SK-N-MC (cell line): ENCODE measurements around the gene MYD88.
"Not testable (repeated sequence)": the region's sequence is repeated elsewhere in the genome, so short reads cannot be mapped to it uniquely, and the experiment has no call there.

ENCODE experiments used
- DNase-seq: peaks from one replicate; pipeline ENCODE4 v3.0.0-alpha.2; 2011; ENCODE audit warnings: low read depth, low spot score
- H3K27ac ChIP-seq: fragments of 200-600 bp; sonication (generic); 2 replicates; pipeline ENCODE4 v1.5.1; 2016; ENCODE audit warnings: mixed run types
- H3K36me3 ChIP-seq: fragments of 200-600 bp; sonication (generic); 2 replicates; pipeline ENCODE4 v1.6.1; 2017; ENCODE audit warnings: antibody characterized with exemption, low read length, mixed read lengths; ENCODE audit not compliant: insufficient read depth
- H3K4me3 ChIP-seq: fragments of 200-600 bp; sonication (generic); 2 replicates; pipeline ENCODE4 v1.5.1; 2016
- H3K9ac ChIP-seq: fragments of 200-600 bp; sonication (generic); 2 replicates; pipeline ENCODE4 v1.8.0; 2017; ENCODE audit warnings: mixed run types, mixed read lengths; ENCODE audit not compliant: insufficient read length
- H3K9me3 ChIP-seq: fragments of 200-600 bp; sonication (generic); 2 replicates; pipeline ENCODE4 v1.6.1; 2017; ENCODE audit warnings: low read depth, mild to moderate bottlenecking, antibody characterized with exemption, low read length, moderate library complexity, mixed read lengths
- EZH2 ChIP-seq: fragments of 200-600 bp; sonication (generic); IDR thresholded peaks from one replicate; pipeline ENCODE4 v1.6.1; 2017; ENCODE audit warnings: antibody characterized with exemption
- FOXP2 ChIP-seq: optimal IDR thresholded peaks from 2 replicates; pipeline ENCODE3; 2011; ENCODE audit warnings: mild to moderate bottlenecking, moderate library complexity; ENCODE audit not compliant: insufficient read depth; ENCODE audit errors: extremely low read length, control extremely low read depth
- POLR2AphosphoS5 ChIP-seq: IDR thresholded peaks from 2 replicates; pipeline ENCODE4 v1.6.1; 2012; ENCODE audit warnings: mild to moderate bottlenecking, low read depth, low read length, borderline replicate concordance

MYD88 gene

DNA sequence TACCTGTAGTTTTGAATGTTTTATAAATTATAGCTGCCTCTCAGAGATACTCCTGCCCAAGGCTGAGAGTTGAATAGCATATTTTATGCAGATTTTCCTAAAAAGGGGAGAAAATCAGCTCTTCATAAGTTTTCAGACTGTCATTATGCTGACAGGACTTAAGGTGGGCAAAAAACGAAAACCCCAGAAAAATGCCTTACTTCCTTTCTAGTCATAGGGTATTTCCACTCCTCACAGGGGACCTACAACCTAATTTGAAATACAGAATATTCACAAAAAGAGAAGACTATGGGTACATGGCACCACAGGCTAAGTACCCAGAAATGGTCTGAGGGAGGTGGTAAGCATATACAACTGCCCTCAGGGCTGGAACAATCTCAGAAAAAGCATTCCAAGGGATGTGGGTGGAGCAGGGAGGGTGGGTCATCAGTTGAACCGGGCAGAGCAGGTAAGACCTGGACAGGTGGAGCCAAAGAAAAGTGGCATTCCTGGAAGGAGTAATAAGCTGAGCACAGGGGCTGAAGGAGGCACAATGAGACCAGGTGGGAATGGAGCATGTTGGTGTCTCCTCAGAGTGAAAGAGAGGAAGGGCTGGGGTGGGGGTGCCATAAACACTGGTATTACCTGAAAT lies 16.3 kb downstream of the MYD88 start:
- no peak for DNase-seq
- H3K9ac ChIP-seq, result no peak overlapping the region
- H3K36me3 ChIP-seq, result no peaks in the 10 kb centered on the region
- TF ChIP-seq FOXP2 (no peak), EZH2 (no peak), POLR2AphosphoS5 (no peak)
- H3K27ac ChIP-seq, result no peak overlapping the region
- H3K9me3 ChIP-seq, result no peaks in the 10 kb centered on the region
- no peak overlapping the region for H3K4me3 ChIP-seq

DNA sequence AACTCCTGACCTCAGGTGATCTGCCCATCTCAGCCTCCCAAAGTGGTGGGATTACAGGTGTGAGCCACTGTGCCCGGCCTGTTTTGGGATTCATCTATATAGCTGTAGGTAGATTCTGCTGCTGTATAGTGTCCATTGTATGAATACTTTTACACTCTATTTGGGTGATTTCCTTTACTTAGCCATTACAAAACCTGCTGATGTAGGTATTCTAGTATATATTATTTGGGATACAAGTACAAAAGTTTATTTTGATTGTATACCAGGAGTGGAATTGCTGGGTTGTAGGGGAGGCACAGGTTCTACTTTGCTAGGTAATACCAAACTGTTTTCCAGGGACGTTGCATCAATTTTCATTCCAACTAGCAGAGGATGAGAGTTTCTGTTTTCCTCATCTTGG lies 17.4 kb downstream of the MYD88 start:
- DNase-seq, result no peak
- TF ChIP-seq EZH2, result no peak
- no peak for TF ChIP-seq POLR2AphosphoS5
- TF ChIP-seq FOXP2, result no peak
- no peaks in the 10 kb centered on the region for H3K36me3 ChIP-seq
- no peaks in the 10 kb centered on the region for H3K9me3 ChIP-seq
- H3K27ac ChIP-seq, result no peak overlapping the region
- no peak overlapping the region for H3K9ac ChIP-seq
- H3K4me3 ChIP-seq, result no peak overlapping the region

DNA sequence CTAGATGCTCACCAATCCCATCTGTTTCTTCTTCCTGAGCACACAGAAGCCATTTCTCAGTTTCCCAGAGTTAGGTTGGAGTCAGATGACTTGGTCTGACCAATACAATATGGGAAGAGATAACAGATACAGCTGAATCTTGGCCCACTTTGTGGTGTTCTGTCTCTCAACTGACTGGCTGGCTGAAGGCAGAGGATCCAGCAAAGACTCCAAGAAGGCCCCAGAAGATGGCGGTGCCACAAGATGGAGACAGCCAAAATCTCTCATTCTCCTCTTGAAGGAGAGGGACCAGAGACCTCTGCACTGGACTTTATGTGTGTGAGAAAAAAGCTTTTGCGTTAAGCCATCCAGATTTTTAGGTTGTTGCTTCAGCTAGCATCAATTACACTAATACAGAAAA lies 18.7 kb downstream of the MYD88 start:
- DNase-seq, result no peak
- TF ChIP-seq FOXP2 (no peak), POLR2AphosphoS5 (no peak), EZH2 (no peak)
- Histone ChIP-seq H3K4me3 (no peak overlapping the region), H3K27ac (no peak overlapping the region), H3K9ac (no peak overlapping the region), H3K36me3 (no peaks in the 10 kb centered on the region), H3K9me3 (no peaks in the 10 kb centered on the region)

DNA sequence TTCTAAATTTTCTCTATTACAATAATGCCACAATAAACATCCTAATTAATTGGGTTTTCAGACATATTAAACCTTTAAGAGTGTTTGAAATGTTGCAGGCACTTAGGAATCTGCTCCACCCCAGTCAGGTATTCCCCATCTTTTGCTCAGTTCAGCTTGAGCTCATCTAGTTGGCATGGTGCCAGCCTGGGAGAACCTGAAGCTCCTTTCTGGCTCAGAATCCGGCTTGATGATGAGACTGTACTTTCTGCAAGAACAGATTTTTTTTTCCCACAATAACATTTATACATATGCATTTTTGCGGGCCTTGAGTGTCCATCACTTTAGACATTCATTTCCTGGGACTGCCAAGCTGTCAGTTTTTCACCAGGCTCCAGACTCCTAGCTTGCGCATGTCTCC lies 19.1 kb downstream of the MYD88 start:
- no peak for DNase-seq

DNA sequence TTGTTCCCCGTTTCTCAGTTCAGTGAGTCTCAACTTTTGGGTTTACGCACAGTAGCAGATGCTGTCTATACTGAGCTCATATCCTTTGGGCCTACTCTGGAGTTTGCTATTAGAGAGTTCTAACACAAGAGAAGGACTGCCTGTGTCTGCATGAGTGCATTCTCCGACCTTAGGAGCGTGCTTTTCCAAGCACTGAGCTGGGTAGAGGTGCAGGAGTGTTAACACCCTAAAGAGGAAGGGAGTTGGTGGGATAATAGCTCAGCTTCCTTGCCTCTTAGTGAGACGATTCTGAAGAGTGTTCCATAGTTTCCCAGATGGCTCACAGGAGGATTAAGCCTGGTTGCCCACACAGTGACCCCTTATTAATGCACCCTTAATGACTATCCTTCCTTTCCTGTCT lies 20.0 kb downstream of the MYD88 start:
- H3K9me3 ChIP-seq, result no peaks in the 10 kb centered on the region
- no peaks in the 10 kb centered on the region for H3K36me3 ChIP-seq
- no peak for TF ChIP-seq POLR2AphosphoS5
- no peak for TF ChIP-seq FOXP2
- TF ChIP-seq EZH2, result no peak
- DNase-seq, result no peak
- no peak overlapping the region for H3K9ac ChIP-seq
- H3K4me3 ChIP-seq, result no peak overlapping the region
- H3K27ac ChIP-seq, result no peak overlapping the region

More for the DNA sequence above, 19.1 kb downstream of the MYD88 start:
- TF ChIP-seq EZH2 (no peak), FOXP2 (no peak), POLR2AphosphoS5 (no peak)
- H3K9me3 ChIP-seq, result no peaks in the 10 kb centered on the region
- H3K36me3 ChIP-seq, result no peaks in the 10 kb centered on the region
- H3K9ac ChIP-seq, result no peak overlapping the region
- no peak overlapping the region for H3K4me3 ChIP-seq
- H3K27ac ChIP-seq, result no peak overlapping the region

DNA sequence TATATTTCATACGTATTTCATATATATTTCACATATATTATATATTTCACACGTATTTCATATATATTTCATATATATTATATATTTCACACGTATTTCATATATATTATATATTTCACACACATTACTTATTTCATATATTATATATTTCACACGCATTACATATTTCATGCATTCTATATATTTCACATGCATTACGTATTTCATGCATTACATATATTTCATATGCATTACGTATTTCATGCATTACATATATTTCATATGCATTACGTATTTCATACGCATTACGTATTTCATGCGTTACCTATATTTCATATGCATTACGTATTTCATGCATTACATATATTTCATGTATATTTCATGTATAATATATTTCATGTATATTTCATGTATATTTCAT lies 22.2 kb downstream of the MYD88 start:
- H3K4me3 ChIP-seq, H3K36me3 ChIP-seq, H3K27ac ChIP-seq, DNase-seq, H3K9ac ChIP-seq, H3K9me3 ChIP-seq: not testable (repeated sequence)

DNA sequence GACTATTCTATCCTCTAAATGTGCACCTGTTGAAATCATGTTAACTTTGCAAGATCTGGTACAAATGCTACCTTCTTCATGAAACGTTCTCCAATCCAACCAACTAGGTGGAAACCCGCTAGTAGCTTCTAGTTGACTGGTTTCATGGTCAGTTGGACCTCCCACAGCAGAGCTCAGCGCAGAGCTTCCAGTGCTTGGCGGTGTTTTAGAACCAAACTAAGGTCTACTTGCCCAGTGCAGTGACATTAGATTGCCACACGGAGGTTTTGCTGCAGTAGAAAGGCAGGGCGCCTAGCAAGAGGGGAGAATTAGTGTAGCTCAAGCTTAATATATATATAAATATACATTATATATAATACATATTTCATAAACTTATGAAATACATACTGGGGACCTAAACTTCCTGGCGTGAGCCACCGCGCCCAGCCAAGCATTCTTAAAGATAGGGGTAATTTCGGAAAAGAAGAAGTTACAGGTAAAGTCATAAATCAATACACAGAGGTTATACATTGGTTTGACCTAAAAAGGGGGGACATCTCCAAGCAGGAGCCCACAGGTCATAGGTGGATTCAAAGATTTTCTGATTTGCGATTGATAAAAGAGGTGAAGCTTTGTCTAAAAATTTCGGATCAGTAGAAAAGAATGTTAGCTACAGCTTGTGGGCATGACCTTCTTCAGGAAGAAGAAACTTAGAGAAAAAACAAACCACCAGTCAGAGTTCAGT lies 24.8 kb downstream of the MYD88 start:
- Histone ChIP-seq H3K36me3 (no peaks in the 10 kb centered on the region), H3K27ac (no peak overlapping the region), H3K4me3 (no peak overlapping the region), H3K9ac (no peak overlapping the region), H3K9me3 (no peaks in the 10 kb centered on the region)
- no peak for DNase-seq
- TF ChIP-seq EZH2, result no peak
- no peak for TF ChIP-seq POLR2AphosphoS5
- TF ChIP-seq FOXP2, result no peak

DNA sequence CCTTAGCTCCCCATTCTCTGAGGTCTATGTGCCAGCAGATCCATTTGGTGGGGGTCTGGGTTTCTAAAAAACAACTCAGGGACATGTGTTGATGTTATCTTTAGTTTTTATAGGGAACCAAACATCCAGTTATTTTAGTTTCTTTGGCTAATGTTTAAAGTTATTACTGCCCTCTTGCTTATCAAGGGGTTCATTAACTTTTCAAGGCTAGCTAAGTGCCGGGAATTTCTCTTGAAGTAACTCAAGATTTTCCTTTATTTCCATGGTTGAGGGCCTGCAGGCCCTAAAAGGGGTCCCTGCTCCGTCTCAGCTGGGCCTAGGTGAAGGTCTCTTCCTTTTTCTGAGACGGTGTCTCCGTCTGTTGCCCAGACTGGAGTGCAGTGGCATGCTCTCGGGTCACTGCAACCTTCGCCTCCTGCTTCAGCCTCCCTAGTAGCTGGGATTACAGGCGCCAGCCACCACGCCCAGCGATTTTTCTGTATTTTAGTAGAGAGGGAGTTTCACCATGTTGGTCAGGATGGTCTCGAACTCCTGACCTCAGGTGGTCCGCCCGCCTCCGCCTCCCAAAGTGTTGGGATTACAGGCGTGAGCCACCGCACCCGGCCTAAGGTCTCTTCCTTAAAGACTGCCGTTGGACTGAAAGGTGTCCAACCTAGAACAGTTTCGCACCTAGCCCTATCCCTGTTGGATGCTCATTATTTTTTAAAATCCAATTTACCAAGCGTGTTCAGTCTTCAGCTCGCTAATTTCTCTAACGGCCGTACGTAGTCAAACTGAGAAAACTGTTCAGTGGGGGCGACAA lies 25.6 kb downstream of the MYD88 start:
- no peaks in the 10 kb centered on the region for H3K9me3 ChIP-seq
- no peaks in the 10 kb centered on the region for H3K36me3 ChIP-seq
- H3K27ac ChIP-seq, result peak overlapping the region; percentile 93; the same call in 1 of the 2 replicates
- H3K9ac ChIP-seq, result no peak overlapping the region
- no peak for DNase-seq
- peak overlapping the region; percentile 84; the same call in 1 of the 2 replicates for H3K4me3 ChIP-seq
- no peak for TF ChIP-seq FOXP2
- no peak for TF ChIP-seq POLR2AphosphoS5
- no peak for TF ChIP-seq EZH2

DNA sequence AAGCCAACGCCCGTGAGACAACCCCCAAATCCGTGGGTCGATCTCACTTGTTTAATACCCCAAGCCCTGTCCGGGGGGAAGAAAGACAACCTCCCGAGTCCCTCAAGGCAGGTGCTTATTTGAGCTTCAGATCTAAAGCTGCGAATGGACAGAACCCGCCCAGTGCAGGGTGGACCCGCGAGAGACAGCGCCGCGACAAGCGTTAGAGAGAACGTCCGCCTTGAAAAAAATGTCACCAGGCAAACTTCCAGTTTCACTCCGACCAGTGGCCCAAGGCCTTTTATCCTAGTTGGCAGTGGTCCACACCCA lies 26.1 kb downstream of the MYD88 start:
- no peak for TF ChIP-seq FOXP2
- TF ChIP-seq EZH2, result no peak
- TF ChIP-seq POLR2AphosphoS5, result no peak
- no peak for DNase-seq
- H3K36me3 ChIP-seq, result no peaks in the 10 kb centered on the region
- H3K9ac ChIP-seq, result peak overlapping the region; percentile 51
- H3K9me3 ChIP-seq, result no peaks in the 10 kb centered on the region
- peak overlapping the region; percentile 84 for H3K4me3 ChIP-seq
- H3K27ac ChIP-seq, result peak overlapping the region; percentile 93
